GM18519 (cell line): ENCODE measurements around the gene MLLT6.

Experiments used
- ATAC-seq: cut with Tn5 transposase; IDR thresholded peaks from one replicate; pipeline ENCODE4 v1.9.1; 2021; ENCODE audit warnings: mild to moderate bottlenecking, moderate library complexity; ENCODE audit not compliant: unreplicated experiment, low FRiP score

The MLLT6 gene

GRCh38 chr17:38706505-38707216 lies 1.6 kb downstream of the MLLT6 start:
- no peak for ATAC-seq

GRCh38 chr17:38707678-38708351 lies 2.7 kb downstream of the MLLT6 start:
- ATAC-seq, result no peak

GRCh38 chr17:38709104-38709820 lies 4.2 kb downstream of the MLLT6 start:
- ATAC-seq, result no peak

- no peak for ATAC-seq
Measured at GRCh38 chr17:38709864-38710603, 5.0 kb downstream of the MLLT6 start.

- no peak for ATAC-seq
Measured at GRCh38 chr17:38710604-38710962, 5.5 kb downstream of the MLLT6 start.

GRCh38 chr17:38710985-38711384 lies 5.9 kb downstream of the MLLT6 start:
- no peak for ATAC-seq

GRCh38 chr17:38711792-38712571 lies 6.9 kb downstream of the MLLT6 start:
- no peak for ATAC-seq

- ATAC-seq, result no peak
Measured at GRCh38 chr17:38712593-38712992, 7.5 kb downstream of the MLLT6 start.

GRCh38 chr17:38713456-38714075 lies 8.5 kb downstream of the MLLT6 start:
- ATAC-seq, result no peak

GRCh38 chr17:38715216-38715943 lies 10.3 kb downstream of the MLLT6 start:
- ATAC-seq, result no peak

GRCh38 chr17:38716368-38717005 lies 11.4 kb downstream of the MLLT6 start:
- no peak for ATAC-seq

GRCh38 chr17:38717139-38717745 lies 12.2 kb downstream of the MLLT6 start:
- ATAC-seq, result no peak

- ATAC-seq, result no peak
Measured at GRCh38 chr17:38719289-38719942, 14.3 kb downstream of the MLLT6 start.

GRCh38 chr17:38719943-38720641 lies 15.0 kb downstream of the MLLT6 start:
- ATAC-seq, result no peak

GRCh38 chr17:38720941-38721340 lies 15.9 kb downstream of the MLLT6 start:
- no peak for ATAC-seq

- ATAC-seq, result no peak
Measured at GRCh38 chr17:38721802-38722201, 16.7 kb downstream of the MLLT6 start.

- no peak for ATAC-seq
Measured at GRCh38 chr17:38724337-38724988, 19.4 kb downstream of the MLLT6 start.
